Stimulated activated CD8-positive, alpha-beta memory T cell treated with anti-CD3 and anti-CD28 coated beads, Interleukin-7, amount 100 ng/mL, for 48 hours (primary cell): ENCODE data around the gene GNL3L.
"Not testable (repeated sequence)": the region's sequence is repeated elsewhere in the genome, so short reads cannot be mapped to it uniquely, and the experiment has no call there.

Experiments
- DNase-seq, 2 donors: peaks; one replicate each; pipeline ENCODE4 v3.0.0-alpha.2; 2020; ENCODE audit warnings: low read depth in 1 of 2; ENCODE audit errors: extremely low read depth in 1 of 2

GNL3L gene

GRCh38 chrX:54551801-54552200 lies 21.8 kb downstream of the GNL3L start:
- DNase-seq, result no peak

- not testable (repeated sequence) for DNase-seq
Observed at GRCh38 chrX:54555006-54555405, 25.0 kb downstream of the GNL3L start.

- no peak for DNase-seq
Observed at GRCh38 chrX:54560411-54560810, 30.4 kb downstream of the GNL3L start.

GRCh38 chrX:54561622-54562021 lies 31.6 kb downstream of the GNL3L start:
- DNase-seq, result no peak

GRCh38 chrX:54564936-54565335 lies 34.9 kb downstream of the GNL3L start:
- no peak for DNase-seq

- DNase-seq, result no peak
Observed at GRCh38 chrX:54570332-54570731, 40.3 kb downstream of the GNL3L start.

- not testable (repeated sequence) for DNase-seq
Observed at GRCh38 chrX:54572641-54573040, 42.6 kb downstream of the GNL3L start.

GRCh38 chrX:54597728-54598127 lies 67.7 kb downstream of the GNL3L start:
- no peak for DNase-seq

GRCh38 chrX:54602563-54602962 lies 72.5 kb downstream of the GNL3L start:
- no peak for DNase-seq
